Islet of Langerhans (tissue), 1 donor: Measurements from ENCODE around the gene MORN1.
"Not testable (repeated sequence)": the region's sequence is repeated elsewhere in the genome, so short reads cannot be mapped to it uniquely, and the experiment has no call there.

Experiments used
- FAIRE-seq: peaks from one replicate; lab custom pipeline; 2011; peaks lifted over from hg19 to GRCh38; lab: Jason Lieb, UNC

MORN1 gene

DNA sequence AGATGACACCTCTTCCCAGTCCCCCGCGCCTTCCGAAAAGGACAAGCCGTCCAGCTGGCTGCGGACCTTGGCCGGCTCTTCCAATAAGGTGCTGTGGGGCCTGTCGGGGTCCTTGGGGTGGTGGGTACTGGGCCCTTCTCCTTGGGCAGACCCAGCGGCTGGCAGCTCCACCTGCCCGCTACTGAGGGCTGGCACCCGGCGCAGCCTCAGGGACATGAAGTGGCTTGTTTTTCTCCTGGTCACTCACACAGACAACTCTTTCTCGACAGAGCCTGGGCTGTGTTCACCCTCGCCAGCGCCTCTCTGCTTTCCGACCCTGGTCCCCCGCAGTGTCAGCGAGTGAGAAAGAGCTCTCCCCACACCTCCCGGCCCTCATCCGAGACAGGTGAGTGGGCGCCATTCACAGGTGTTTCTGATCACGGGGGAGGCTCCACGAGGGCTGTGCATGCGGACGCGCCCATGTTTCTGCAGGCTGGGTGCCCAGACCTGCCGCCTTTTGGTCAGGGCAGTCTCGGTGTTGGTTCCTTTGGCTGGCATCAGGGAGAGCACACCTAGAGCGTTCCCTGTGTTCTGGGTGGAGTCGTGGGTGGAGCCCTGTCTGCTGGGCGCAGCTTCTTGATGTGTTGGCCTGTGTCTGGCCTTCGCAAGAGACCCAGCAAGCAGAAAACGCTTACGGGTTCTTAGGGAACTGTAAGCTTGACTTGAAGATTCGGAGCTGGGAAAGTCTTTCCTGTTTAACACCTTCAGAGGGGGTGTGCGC lies 88.2 kb downstream of the MORN1 start:
- FAIRE-seq = no peak

DNA sequence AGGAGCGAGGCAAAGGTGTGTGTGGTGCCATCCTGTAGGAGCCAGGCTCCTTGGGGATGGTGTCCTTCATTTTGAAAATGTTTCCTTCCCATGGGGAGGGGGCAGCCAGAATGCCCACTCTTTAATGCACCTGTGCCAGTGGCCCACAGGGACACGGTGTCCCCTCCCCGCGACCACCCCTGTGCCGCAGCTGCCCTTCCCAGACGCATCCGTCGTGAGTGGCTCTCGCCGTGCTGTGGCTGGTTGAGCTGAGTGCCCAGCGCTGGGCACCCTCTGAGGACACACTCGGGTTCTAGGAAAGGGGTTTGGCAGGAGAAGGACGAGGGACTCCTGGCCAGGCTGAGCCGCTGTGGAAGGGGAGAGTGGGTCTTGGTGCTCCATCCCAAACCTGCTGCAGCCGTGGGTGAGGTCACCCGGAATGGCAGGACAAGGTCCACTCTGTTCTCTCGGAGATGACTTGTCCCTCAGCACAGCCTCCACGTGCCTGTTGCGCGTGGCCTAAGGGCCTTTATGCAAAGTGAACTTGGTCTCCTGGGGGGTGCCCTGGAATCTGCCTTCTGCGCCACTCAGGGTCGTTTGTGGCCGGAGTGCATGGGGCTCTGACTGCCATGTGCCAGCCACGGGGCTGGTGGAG lies 88.9 kb downstream of the MORN1 start:
- no peak for FAIRE-seq

DNA sequence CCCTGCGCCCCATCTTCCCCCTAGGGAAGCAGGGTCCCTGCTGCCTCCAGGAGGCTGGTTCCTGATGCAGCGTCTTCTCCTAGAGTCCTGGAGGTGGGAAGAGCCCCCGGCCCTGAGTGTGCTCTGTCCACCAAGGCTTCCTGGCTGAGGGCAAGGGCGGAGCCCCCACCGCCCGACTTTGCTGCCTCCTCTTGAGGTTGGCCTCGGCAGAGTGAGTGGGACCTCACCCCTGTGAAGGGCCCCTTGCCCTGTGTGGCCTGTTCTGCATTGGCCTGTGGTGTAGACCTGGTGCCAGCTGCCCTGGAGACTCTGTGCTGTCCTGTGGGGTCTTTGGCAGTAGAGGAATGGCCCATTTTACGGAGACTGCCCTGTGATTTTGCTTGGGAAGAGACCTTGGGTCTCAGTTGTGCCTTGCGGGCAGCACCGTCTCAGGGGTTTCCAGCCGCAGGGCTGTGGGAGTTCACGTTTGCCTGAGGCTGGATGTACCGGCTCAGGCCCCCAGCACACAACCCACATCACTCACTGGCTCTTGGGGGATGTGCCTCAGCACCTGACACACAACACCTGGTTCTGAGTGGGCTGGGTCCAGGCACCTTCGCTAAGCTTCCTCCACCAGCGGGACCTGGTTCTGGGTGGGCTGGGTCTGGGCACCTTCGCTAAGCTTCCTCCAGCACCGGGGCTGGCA lies 89.6 kb downstream of the MORN1 start:
- no peak for FAIRE-seq

DNA sequence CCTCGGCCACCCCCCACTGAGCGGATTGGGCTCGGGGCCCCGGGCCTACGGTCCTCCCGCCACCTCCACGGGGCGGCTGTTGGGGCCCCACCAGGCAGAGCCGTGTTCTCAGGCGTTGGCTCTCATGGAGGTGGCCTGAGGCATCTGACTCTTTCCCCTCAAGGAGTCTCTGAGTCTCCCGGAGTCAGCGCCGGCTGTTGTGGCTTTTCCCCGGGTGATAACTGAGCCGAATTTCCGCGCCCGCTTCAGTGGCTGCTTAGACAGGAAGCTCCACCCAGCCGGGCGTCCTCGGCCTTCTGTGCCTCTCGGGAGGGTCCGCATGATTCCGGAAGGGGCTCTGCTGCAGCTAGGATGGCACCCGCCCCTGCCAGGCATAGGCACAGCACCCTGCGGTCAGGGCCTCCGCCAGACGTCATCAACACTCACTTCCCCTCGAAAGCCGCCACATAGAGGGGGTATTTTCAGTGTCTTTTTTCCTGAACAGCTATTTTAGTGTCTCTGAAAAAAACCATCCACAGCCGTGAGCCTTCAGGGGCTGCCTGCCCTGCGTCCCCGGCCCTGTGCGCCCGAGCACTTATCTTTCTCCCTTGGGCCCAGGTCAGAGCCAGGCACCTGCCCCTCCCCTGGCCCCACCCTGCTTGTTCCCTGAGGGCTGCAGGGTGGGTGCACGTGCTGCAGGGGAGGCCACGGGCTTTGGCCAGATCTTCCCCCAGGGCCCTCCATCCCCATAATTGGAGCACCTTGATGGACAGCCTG lies 90.3 kb downstream of the MORN1 start:
- FAIRE-seq = no peak

DNA sequence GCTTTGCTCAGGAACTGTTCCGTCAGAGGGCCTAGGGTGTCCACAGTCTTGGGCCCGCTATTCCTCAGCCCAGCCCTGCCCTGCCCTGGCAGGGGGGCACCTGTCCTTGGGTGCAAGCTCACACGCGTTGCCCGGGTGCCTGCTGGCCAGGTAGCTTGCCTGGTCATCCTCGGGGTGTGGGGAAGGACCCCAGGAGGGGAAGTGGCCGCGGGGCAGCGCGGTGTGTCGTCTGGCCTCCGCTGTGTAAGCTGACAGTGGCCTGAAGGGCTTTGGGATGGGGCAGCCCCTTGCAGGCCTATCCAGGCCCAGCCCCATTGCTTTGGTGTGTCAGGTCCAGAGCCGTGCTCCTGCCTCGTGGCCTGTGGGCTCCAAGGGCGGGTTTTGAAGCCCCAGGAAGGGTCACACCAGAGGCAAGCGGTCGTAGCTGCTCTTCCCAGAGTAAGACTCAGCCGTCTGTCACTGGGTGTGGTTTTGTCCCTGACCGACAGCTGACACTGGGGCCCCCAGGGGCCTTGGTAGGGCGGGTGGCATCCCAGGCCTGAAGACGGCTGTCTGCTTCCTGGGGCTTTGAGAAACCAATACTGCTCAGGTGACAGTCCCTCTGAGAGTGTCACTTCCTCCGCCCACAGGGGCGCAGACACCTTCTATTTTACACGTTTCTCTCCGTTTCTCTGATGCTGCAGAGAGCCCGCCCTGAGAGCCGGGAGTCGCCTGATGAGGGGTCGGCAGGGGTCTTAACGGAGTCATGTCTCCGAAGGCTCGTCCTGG lies 91.2 kb downstream of the MORN1 start:
- no peak for FAIRE-seq

DNA sequence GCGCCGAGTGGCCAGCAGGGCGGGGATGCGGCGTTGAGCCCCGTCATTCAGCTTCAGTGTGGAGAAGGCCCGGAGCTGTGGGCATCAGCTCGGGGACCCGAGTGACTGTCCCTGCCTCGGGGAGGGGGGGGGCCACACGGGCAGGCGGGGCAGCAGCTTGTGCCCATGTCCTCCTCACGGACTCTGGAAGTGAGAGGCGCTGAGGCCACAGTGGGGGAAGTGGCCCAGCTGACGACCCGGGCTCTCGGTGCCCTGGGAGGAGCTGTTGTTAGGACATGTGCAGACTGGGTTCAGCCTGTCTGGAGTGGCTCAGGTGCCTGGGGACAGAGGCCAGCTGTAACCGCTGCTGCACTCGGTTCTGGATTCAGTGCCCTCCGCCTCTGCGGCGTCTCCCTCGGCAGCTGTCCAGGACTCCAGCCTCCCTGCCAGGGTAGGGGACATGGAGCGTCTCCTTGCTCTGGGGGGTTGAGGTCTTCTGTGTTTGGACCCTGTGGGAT lies 92.2 kb downstream of the MORN1 start:
- FAIRE-seq = no peak

DNA sequence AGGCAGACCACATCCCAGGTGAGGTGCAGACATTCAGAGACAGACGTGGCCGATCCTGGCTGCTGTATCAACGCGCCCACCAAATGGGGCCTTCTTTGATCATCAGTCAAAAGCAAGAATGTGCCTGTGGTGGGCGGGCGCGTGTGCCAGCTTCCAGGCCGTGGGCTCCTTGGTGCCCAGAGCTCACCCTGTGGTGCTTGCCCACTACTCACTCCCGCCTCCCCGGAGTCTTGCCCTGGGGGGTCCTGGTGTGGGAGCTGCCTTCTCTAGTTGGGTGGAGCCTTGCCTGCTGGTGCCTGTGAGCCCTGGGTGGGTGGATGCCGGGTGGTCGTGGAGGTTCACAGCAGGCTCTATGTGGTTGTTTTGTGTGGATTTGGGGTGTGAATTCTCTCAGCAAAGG lies 92.7 kb downstream of the MORN1 start:
- FAIRE-seq = no peak

DNA sequence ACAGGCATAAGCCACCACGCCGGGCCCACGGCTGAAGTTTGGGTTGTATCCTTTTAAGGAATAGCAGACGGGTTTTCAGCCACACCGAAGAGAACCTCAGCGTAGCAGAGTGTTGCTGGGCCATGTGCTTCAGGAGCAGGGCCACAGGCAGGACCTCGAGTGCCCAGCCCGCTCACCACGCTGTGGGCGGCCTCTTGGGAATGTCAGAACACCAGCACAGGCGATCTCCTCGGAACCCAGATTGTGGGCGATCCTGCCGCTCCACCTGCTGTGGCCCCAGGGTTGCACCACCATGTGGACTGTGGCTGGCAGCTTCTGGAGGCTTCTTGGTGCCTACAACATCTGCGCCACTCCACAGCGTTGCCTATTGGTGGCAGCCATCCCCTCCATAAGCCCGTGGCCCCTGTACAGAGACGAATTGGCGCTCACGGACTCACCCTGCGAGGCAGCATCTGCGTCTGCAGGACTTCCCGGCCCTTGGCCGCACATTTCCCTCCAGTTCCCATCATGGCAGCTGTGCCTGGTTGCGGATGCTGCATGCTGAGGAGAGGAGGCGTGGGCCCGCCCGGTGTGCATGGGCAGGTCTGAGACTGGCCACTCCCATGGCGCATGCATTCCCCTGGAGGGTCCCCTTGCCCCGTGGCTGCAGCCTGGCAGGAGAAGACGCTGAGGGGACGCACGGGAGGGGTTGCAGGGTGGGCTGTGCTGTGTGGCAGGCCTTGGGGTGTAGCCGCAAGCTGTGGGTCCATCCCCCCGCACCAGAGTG lies 93.9 kb downstream of the MORN1 start:
- FAIRE-seq = no peak

DNA sequence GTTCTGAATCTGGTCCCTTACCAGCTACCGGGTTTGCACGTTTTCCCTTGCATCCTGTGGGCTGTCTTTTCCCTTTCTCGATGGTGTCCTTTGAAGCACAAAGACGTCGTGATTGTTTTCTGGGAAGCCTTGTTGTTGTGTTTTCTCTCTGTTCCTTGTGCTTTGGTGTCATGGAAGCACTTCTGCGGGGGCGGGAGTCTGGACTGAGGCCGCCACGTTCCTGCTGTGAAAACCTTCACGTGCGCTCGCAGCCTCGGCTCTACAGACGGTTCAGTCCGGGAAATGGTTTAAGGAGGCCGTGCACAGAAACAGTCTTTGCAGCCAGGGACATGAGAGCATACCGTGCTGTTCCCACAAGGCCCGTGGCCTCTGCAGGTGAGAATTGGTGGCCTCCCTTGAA lies 94.7 kb downstream of the MORN1 start:
- FAIRE-seq = no peak

DNA sequence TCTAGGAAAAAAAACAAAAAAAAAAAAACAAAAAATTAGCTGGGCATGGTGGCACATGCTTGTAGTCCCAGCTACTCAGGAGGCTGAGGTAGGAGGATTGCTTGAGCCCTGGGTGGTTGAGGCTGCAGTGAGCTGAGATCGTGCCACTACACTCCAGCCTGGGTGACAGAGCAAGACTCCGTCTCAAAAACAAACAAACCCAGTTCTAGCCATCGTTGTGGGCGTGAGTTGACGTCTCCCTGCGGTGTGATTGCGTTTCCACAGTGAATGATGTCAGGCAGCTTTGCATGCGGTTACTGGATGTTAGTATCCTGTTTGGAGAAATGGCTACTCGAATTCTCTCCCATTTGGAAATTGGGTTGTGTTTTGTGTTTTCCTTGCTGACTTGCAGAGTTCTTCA lies 95.1 kb downstream of the MORN1 start:
- FAIRE-seq = not testable (repeated sequence)

DNA sequence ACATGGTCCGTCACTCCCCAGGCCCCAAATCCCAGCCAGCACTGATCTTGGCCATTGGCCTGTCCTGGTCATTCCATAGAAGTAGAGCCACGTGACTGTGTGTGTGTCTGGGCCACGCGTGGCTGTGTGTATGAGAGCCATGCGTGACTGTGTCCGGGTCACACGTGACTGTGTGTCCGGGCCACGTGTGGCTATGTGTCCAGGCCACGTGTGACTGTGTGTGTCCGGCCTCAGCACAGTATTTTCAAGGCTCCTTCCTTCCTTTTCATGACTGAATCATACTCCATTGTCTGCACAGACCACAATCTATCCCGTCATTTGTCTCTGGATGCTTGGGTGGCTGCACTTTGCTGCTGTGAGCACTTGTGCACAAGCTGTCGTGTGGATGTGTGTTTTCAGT lies 95.8 kb downstream of the MORN1 start:
- no peak for FAIRE-seq

DNA sequence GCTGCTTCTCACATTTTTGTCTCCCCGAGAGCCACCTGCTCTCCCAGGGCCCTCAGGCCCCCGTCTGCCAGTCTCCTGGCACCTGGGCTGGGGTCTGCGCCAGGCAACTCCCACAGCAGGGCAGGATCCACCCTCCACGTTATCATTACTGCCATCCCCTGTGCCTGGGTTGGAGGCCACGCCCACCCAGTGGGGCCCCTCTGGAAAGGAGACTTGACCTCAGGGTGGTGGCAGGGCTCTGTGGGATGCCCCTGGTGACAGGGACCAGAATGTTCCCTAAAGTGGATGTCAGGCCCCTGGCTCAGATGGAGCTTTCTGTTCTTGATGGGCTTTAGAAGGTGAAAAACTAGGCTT lies 96.7 kb downstream of the MORN1 start:
- no peak for FAIRE-seq

DNA sequence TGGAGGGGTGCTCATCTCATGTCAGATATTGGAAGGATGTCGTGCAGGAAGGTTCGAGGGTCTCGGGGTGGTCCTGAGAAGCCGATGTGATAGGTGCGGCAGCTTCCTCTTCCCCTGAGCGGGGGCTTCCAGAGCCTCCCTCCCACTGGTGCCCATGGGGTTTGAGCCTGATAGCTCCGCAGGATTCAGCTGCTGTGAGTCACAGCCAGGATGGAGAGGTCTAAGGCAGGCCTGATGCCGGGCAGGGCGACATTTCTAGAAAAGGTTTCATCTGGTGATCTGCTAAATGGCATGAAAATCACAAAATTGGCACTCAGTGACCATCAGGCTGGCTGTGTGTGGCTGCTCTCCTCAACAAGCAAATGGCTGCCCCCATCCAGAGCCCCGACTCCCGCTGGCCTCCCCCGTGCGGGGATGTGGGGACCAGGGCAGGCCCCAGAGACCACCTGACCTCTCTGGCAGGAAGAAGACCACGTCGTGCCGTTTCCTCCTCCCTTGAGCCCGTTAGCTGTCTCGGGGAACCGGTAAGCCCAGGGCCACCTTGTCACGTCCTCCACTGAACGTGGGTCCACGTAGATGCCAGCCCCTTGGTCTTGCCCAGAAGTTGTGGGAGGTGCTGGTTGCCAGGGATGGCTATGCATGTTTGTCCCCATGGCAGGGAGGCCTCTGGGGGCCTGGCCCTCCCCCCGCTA lies 97.2 kb downstream of the MORN1 start:
- no peak for FAIRE-seq

DNA sequence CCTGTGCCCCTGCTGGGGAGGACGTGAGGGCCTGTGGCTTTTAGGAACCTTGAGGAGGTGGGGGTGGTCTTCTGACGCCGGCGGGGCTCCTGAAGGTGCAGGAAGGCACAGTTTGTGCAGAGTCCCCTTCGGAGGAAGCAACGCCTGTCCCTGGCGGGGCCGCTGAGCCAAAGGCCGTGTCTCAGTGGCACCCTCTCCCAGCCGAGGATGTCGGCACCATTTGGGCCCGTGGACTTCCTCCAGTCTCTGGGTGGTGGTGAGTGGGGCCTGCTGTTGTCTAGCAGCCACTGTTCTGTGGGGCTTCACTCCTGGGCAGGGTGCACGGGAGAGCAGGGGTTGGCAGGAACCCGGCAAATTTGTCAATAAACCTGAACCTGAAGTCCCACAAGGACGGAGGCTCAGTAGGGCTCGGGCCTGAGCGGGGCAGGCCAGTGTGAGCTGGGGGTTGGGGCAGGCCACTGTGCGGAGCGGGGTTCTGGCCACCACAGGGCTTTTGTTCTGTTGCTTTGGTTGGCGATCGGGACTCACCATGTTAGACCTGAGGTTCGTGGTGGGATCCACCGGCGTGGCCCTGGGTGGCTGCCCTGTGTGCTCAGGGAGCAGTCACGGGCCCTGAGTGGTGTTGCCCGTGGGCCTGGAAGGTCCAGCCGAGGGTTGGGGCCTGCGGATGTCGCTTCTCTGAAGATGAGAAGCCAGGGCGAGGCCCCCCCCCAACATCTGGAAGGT lies 98.5 kb downstream of the MORN1 start:
- FAIRE-seq = no peak

DNA sequence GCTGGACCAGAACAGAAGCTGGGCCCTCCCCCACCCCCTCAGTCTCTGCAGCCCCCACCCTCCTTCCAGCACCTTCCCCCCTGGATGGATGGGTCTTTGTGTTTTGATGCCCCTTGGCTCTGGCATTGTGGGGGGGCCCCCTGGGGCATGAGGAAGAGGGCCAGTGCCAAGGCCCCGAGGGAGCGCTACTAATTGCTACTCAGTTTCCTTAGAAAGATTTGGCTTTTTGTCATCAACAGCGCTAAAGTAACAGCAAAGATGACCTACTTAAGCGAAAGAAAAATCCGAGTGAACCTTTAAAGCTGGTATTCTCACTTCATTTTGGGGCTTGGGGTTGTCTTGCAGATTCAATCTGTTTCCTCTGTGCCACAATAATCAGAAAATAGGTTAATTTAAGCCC lies 99.8 kb downstream of the MORN1 start:
- no peak for FAIRE-seq

DNA sequence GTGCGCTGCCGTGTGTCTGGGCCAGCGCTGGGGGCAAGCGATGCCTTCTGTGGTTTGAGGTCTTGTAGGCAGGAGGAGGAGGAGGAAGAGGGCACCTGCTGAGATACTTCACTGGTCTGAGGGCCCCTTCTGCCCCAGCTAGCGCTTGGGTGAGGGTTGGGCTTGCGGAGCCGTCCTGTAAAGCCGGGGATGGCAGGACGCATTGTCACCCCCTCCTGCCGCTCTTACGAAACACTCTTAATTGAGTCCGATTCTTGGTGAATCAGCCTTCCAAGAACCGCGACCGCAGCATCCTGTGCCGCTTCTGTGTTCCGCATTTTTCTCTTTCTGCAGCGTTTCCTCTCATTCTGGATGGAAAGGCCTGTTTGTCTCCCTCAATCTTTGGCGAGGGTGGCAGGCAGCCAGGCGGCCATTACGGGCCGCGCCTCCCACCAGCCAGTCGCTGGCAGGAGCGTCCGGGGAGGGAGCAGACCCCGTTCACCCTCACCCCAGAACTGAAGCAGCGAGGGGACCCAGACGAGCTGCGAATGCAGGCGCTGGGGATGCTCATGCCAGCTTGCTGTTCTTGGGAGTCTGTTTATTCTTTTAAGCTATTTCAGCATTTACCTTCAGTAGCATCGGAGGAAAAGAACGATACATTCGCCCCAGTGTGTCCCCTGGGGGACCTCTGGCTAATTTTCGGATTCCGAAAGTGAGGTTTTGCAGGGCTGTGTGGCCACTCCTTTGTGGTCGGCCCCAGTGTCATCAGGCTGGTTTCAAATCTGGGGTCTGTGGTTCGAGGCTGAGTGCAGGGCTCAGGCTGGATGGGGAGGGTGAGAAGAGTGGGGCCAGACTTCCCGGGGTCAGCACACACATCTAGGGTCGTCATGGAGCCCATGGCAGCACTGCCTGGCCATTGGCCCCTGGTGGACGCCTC lies 100.5 kb downstream of the MORN1 start:
- no peak for FAIRE-seq

DNA sequence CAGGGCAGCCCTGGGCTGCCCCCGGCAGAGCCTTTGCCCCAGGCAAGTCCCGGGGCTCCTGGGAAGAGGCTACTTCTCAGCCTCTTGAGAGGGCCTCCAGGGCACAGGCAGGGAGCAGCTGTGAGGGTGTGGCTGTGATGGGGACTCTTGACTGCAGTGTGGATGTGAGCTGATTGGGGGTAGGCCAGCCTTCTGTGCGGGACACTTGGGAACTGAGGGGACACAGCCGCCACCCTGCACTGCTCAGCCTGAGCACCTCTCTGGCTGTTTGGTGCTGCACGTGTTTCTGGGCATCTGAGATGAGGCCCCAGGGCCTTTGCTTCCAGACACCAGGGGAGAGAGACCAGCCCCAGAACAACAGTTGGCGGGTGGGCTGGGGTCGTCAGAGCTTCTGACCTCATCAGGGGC lies 101.2 kb downstream of the MORN1 start:
- FAIRE-seq = no peak

DNA sequence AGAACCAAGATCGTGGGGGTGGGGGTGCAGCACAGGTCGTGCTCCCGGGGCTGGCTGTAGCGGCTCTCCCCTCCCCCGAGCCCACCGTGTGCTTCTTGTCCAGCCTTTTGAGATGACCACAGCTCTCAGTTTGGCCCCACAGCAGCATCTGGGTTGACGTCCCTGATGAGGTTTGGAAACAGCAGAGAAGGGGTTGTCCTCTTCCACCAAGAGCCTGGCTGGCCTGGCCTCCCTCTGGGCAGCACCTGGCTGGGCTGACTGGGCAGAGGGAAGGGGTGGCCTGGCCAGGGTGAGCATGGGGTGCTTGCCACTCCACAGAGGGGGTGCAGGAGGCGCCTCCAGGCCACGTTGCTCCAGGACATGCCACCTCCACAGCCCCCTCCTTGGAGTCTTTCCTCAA lies 101.7 kb downstream of the MORN1 start:
- FAIRE-seq = no peak
